Brain pericyte (primary cell): Measurements from ENCODE around the gene GFRA4.
"Not testable (repeated sequence)": the region's sequence is repeated elsewhere in the genome, so short reads cannot be mapped to it uniquely, and the experiment has no call there.

ENCODE experiments used
- DNase-seq: peaks from one replicate; pipeline ENCODE4 v3.0.0-alpha.2; 2012; ENCODE audit warnings: low read depth, low spot score

The GFRA4 gene

DNA sequence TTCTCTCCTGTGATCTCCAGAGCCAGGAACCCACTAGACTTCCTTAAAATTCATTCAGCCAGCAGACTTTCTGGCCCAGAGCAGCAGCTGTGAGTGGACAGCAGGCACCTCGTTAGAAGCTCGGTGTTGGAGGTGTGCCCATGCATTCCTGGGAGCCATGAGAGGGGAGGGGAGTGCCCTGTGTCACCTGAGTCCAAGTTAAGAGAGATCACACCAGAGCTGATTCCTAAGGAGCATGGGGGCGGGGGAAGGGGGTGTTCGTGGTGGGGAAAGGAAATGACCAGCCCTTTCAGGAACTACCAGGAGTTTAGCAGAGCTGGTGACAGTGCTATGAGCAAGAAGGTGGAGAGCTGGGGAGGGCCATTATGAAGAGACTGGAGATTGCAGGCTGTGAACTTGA is 46.9 kb downstream of the GFRA4 start:
- no peak for DNase-seq

- DNase-seq: not testable (repeated sequence)
Observed at GRCh38 chr20:3615171-3615840, 47.9 kb downstream of the GFRA4 start.

- no peak for DNase-seq
Observed at GRCh38 chr20:3614466-3614865, 48.7 kb downstream of the GFRA4 start.

DNA sequence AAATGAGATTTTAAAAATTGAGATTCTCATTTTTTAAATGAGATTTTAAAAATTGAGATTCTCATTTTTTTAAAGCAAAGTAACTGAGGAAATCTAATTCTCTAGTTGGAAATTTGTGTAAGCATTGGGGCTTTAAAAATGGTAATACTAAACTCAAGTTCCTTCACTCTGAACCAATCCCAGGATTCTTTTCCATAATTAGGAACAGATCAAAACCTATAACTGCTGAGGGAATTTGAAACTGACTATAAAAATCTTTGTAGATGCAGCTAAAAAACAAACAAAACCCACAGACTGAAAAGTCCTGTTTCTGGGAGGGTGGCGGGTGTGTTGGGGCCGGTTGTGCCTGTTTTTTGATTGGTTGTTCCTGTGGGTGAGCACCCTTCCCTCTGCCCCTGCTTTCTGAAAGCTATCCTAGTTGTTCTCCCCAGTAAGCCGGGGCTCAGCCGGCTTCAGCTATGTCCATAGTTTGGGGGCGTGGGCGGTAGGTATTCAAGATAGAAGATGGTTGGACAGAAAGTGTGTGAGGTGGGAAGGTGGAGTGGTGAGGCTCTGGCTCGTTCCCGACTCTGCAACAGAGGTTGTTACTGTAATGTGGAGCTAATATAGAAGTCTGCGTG is 49.3 kb downstream of the GFRA4 start:
- DNase-seq: no peak

GRCh38 chr20:3612795-3613572 is 50.2 kb downstream of the GFRA4 start:
- no peak for DNase-seq

GRCh38 chr20:3611901-3612300 is 51.3 kb downstream of the GFRA4 start:
- DNase-seq: no peak
